Neural progenitor cell (in vitro differentiated cells): ENCODE data around the gene USP34. TPM values are rescaled to one million over a fixed set of nuclear protein-coding genes. Genes with fewer than 3 reads are reported as not detected.
"Not testable (repeated sequence)": the region's sequence is repeated elsewhere in the genome, so short reads cannot be mapped to it uniquely, and the experiment has no call there.

Source experiments
- DNase-seq: peaks from one replicate; pipeline ENCODE4 v3.0.0-alpha.2; 2016; ENCODE audit warnings: low spot score
- H2AFZ ChIP-seq: fragments of 200-600 bp; sonication (generic); replicated peaks from 2 replicates; pipeline ENCODE4 v1.6.1; 2016; ENCODE audit warnings: antibody characterized with exemption
- H3F3A ChIP-seq: fragments of 200-600 bp; sonication (generic); 2 replicates; pipeline ENCODE4 v1.6.1; 2016; ENCODE audit warnings: antibody characterized with exemption, low read depth
- H3K27ac ChIP-seq: fragments of 200-600 bp; sonication (generic); 2 replicates; pipeline ENCODE4 v1.5.1; 2016; ENCODE audit warnings: mild to moderate bottlenecking
- H3K27me3 ChIP-seq: fragments of 200-600 bp; sonication (generic); 2 replicates; pipeline ENCODE4 v1.6.1; 2016; ENCODE audit warnings: mild to moderate bottlenecking, moderate library complexity
- H3K36me3 ChIP-seq: fragments of 200-600 bp; sonication (generic); 2 replicates; pipeline ENCODE4 v1.5.1; 2016
- H3K4me1 ChIP-seq: fragments of 200-600 bp; sonication (generic); 2 replicates; pipeline ENCODE4 v1.6.1; 2016; ENCODE audit warnings: mixed run types
- H3K4me2 ChIP-seq: fragments of 200-600 bp; sonication (generic); 2 replicates; pipeline ENCODE4 v1.6.1; 2016
- H3K4me3 ChIP-seq: fragments of 200-600 bp; sonication (generic); 2 replicates; pipeline ENCODE4 v1.5.1; 2016
- H3K79me2 ChIP-seq: fragments of 200-600 bp; sonication (generic); 2 replicates; pipeline ENCODE4 v1.6.1; 2016; ENCODE audit warnings: low read depth
- H3K9ac ChIP-seq: fragments of 200-600 bp; sonication (generic); 2 replicates; pipeline ENCODE4 v1.6.1; 2016
- H3K9me3 ChIP-seq: fragments of 200-600 bp; sonication (generic); 2 replicates; pipeline ENCODE4 v1.5.1; 2016; ENCODE audit warnings: low read depth
- H4K20me1 ChIP-seq: fragments of 200-600 bp; sonication (generic); 2 replicates; pipeline ENCODE4 v1.6.1; 2016; ENCODE audit warnings: low read depth
- H3K27ac Mint-ChIP-seq: 3 replicates; pipeline ENCODE4 v1.8.0; 2021; ENCODE audit warnings: mixed read lengths
- H3K27me3 Mint-ChIP-seq: 2 replicates; pipeline ENCODE4 v1.8.0; 2022; ENCODE audit warnings: low read depth, mild to moderate bottlenecking, inconsistent platforms, moderate library complexity, mixed read lengths; ENCODE audit not compliant: insufficient read depth
- H3K36me3 Mint-ChIP-seq: 3 replicates; pipeline ENCODE4 v1.8.0; 2021; ENCODE audit warnings: mixed read lengths
- H3K4me1 Mint-ChIP-seq: 3 replicates; pipeline ENCODE4 v1.8.0; 2021; ENCODE audit warnings: mixed read lengths
- H3K4me3 Mint-ChIP-seq: 3 replicates; pipeline ENCODE4 v1.8.0; 2021; ENCODE audit warnings: mild to moderate bottlenecking, moderate library complexity, mixed read lengths
- H3K9me3 Mint-ChIP-seq: 3 replicates; pipeline ENCODE4 v1.8.0; 2020; ENCODE audit warnings: mixed read lengths
- EZH2 ChIP-seq: fragments of 200-600 bp; sonication (generic); IDR thresholded peaks from 2 replicates; pipeline ENCODE4 v1.6.1; 2017; ENCODE audit warnings: antibody characterized with exemption, mild to moderate bottlenecking, moderate library complexity
- EZH2phosphoT487 ChIP-seq: fragments of 200-600 bp; sonication (generic); IDR thresholded peaks from 2 replicates; pipeline ENCODE4 v1.6.1; 2017; ENCODE audit warnings: antibody characterized with exemption
- total RNA-seq: library from RNA; depleted of rRNA; stranded (reverse); fragments of >200 nt; gene quantifications from 2 replicates; pipeline ENCODE4 v1.2.3, GENCODE V29; 2015; ENCODE audit warnings: low replicate concordance
- TF ChIP-seq, protein P1 (sequence below): fragments of 200-600 bp; sonication (generic); IDR thresholded peaks from 2 replicates; pipeline ENCODE4 v1.5.1; 2017; ENCODE audit warnings: antibody characterized with exemption, mild to moderate bottlenecking

USP34 gene
- total RNA-seq, 1 donor from 2014 or later: 162 TPM

DNA sequence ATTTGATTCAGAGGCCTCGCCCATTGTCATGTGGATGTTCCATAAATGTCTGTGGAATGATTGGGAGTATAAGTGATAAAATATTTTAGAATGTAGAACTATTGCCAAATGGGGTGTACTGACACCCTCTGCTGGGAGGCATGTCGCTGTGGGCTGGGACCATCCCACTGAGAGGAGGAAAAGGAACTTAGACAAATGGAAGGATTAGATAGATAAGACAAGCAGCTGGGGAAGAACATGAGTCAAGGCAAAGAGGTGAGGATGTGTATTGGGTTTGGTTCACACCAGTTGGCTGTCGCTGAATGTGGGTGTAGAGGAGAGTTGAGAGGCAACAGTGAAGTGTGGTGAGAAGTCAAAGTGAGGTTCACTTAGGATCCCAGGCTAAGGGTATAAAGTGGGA, 304.9 kb downstream of the USP34 start:
- H3K27ac ChIP-seq: no peak overlapping the region
- H3K4me1 ChIP-seq: no peaks in the 10 kb centered on the region
- H4K20me1 ChIP-seq: no peaks in the 10 kb centered on the region
- no peak overlapping the region for H3K4me3 ChIP-seq
- H3K36me3 ChIP-seq: peaks cover 11% of the 10 kb centered on the region
- Mint-ChIP-seq H3K36me3 (peaks cover 36% of the 10 kb centered on the region), H3K4me3 (no peak overlapping the region), H3K9me3 (no peaks in the 10 kb centered on the region), H3K27ac (no peak overlapping the region), H3K27me3 (no peaks in the 10 kb centered on the region), H3K4me1 (no peaks in the 10 kb centered on the region)
- H3F3A ChIP-seq: no peaks in the 10 kb centered on the region
- H3K9me3 ChIP-seq: no peaks in the 10 kb centered on the region
- no peaks in the 10 kb centered on the region for H3K27me3 ChIP-seq
- no peaks in the 10 kb centered on the region for H3K79me2 ChIP-seq
- H3K4me2 ChIP-seq: no peak overlapping the region
- no peak overlapping the region for H2AFZ ChIP-seq
- H3K9ac ChIP-seq: no peak overlapping the region
- TF ChIP-seq EZH2phosphoT487 (no peak), EZH2 (no peak)
- TF ChIP-seq, protein P1, sequence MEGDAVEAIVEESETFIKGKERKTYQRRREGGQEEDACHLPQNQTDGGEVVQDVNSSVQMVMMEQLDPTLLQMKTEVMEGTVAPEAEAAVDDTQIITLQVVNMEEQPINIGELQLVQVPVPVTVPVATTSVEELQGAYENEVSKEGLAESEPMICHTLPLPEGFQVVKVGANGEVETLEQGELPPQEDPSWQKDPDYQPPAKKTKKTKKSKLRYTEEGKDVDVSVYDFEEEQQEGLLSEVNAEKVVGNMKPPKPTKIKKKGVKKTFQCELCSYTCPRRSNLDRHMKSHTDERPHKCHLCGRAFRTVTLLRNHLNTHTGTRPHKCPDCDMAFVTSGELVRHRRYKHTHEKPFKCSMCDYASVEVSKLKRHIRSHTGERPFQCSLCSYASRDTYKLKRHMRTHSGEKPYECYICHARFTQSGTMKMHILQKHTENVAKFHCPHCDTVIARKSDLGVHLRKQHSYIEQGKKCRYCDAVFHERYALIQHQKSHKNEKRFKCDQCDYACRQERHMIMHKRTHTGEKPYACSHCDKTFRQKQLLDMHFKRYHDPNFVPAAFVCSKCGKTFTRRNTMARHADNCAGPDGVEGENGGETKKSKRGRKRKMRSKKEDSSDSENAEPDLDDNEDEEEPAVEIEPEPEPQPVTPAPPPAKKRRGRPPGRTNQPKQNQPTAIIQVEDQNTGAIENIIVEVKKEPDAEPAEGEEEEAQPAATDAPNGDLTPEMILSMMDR: no peak
- DNase-seq: no peak

DNA sequence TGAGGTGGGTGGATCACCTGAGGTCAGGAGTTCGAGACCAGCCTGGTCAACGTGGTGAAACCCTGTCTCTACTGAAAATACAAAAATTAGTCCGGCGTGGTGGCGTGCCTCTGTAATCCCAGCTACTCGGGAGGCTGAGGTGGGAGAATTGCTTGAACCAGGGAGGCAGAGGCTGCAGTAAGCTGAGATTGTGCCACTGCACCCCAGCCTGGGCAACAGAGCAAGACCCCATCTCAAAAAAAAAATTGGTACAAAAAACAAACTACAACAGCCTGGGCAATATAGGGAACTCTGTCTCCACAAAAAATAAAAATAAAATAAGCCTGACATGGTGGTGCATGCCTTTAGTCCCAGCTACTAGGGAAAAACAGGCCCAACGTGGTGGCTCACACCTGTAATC, 305.8 kb downstream of the USP34 start:
- H3F3A ChIP-seq, H3K9ac ChIP-seq, H3K4me3 Mint-ChIP-seq, H3K79me2 ChIP-seq, H3K27me3 Mint-ChIP-seq, H3K27ac Mint-ChIP-seq, H3K4me1 Mint-ChIP-seq, H3K4me3 ChIP-seq, H3K27me3 ChIP-seq, H4K20me1 ChIP-seq, H3K4me1 ChIP-seq, H3K9me3 ChIP-seq, H3K9me3 Mint-ChIP-seq, H3K4me2 ChIP-seq, H3K27ac ChIP-seq, DNase-seq, H2AFZ ChIP-seq: not testable (repeated sequence)
- peaks cover 12% of the 10 kb centered on the region for H3K36me3 ChIP-seq
- H3K36me3 Mint-ChIP-seq: peaks cover 39% of the 10 kb centered on the region

DNA sequence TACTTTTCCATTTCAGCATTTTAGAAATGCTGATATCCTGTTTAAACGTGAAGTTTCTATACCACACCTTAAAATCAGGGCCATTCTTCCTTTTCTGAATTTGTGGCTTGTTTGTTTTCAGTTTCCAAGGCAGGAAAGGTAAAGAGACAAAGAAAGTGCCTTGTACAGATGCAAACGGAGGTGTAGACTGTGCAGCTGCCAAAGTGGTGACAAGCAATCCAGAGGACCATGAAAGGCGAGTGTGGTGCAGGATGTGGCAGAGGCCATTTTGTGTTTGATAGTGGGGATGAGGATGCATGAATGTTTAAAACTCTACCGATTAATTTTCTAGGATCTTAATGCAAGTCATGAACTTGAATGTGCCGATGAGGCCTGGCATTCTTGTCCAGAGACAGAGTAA, 308.2 kb downstream of the USP34 start:
- H3K36me3 ChIP-seq: peaks cover 12% of the 10 kb centered on the region
- Mint-ChIP-seq H3K27me3 (no peaks in the 10 kb centered on the region), H3K36me3 (peaks cover 51% of the 10 kb centered on the region), H3K4me1 (no peaks in the 10 kb centered on the region), H3K27ac (no peak overlapping the region), H3K4me3 (no peak overlapping the region), H3K9me3 (peaks cover 9% of the 10 kb centered on the region)
- DNase-seq: no peak
- no peaks in the 10 kb centered on the region for H3K9me3 ChIP-seq
- no peak overlapping the region for H3K4me3 ChIP-seq
- no peak overlapping the region for H3K4me2 ChIP-seq
- H3K9ac ChIP-seq: no peak overlapping the region
- H3F3A ChIP-seq: no peaks in the 10 kb centered on the region
- no peaks in the 10 kb centered on the region for H3K79me2 ChIP-seq
- no peaks in the 10 kb centered on the region for H3K27me3 ChIP-seq
- no peak overlapping the region for H2AFZ ChIP-seq
- H4K20me1 ChIP-seq: no peaks in the 10 kb centered on the region
- H3K4me1 ChIP-seq: no peaks in the 10 kb centered on the region
- H3K27ac ChIP-seq: no peak overlapping the region
- TF ChIP-seq EZH2phosphoT487 (no peak), EZH2 (no peak)
- TF ChIP-seq, protein P1: no peak

DNA sequence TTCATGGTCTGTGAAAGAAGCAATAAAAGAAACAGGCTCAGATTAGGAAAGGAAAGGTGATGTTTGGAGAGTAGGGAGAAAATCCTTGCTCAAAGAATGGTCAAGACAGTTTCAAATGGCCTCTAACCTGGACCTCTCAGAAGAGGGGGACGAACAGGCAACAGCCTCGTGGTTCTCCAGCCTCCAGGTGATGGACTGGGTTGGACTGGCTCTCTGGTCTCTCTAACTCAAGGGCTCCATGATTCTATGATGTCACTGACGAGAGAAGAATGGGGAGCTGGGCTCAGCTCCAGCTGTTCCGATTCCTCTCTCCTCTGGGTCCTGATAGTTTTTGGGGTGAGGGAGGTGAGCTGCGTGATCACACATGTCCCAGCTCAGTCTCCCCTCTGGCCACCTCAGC, 309.0 kb downstream of the USP34 start, which contains the start of gene C2orf74:
Gene C2orf74 (plus strand): TSS at position 301 of the 400 bp plus-strand sequence. CDS start 327 bp downstream, outside the sequence.
- Histone ChIP-seq H3K27ac (no peak within 1 kb of the TSS), H4K20me1 (no peaks in the 10 kb centered on the region), H2AFZ (no peak within 1 kb of the TSS), H3K4me3 (no peak within 1 kb of the TSS), H3K9ac (no peak within 1 kb of the TSS), H3K27me3 (no peaks in the 10 kb centered on the region), H3K9me3 (no peaks in the 10 kb centered on the region), H3K4me2 (no peak within 1 kb of the TSS), H3F3A (no peaks in the 10 kb centered on the region), H3K4me1 (no peaks in the 10 kb centered on the region), H3K36me3 (peaks cover 12% of the 10 kb centered on the region), H3K79me2 (no peaks in the 10 kb centered on the region)
- H3K27me3 Mint-ChIP-seq: no peaks in the 10 kb centered on the region
- H3K4me3 Mint-ChIP-seq: no peak within 1 kb of the TSS
- TF ChIP-seq, protein P1: no peak
- no peak for TF ChIP-seq EZH2
- TF ChIP-seq EZH2phosphoT487: no peak
- H3K36me3 Mint-ChIP-seq: peaks cover 50% of the 10 kb centered on the region
- H3K4me1 Mint-ChIP-seq: no peaks in the 10 kb centered on the region
- H3K9me3 Mint-ChIP-seq: peaks cover 9% of the 10 kb centered on the region
- DNase-seq: no peak
- no peak within 1 kb of the TSS for H3K27ac Mint-ChIP-seq
